Measurements from ENCODE around the gene ZNF175.

The ZNF175 gene

GRCh38 chr19:51599084-51599483 is 28.0 kb downstream of the ZNF175 start:
- no peak for DNase-seq (ENCODE audit: low read depth, low spot score)
- TF ChIP-seq ZNF274 (IDR thresholded peaks at IDR 0.05; ENCODE audit: low read depth, low read length) (no peak), SUZ12 (IDR thresholded peaks at IDR 0.05; ENCODE audit: extremely low read depth, insufficient read depth, insufficient read length) (no peak), YY1 (IDR thresholded peaks at IDR 0.05; ENCODE audit: insufficient read depth, insufficient read length) (no peak)
- no peak overlapping the region for H3K4me3 ChIP-seq (ENCODE audit: insufficient read length, low read depth)
- no peak overlapping the region for H3K9ac ChIP-seq (ENCODE audit: insufficient read length, low read depth)
- H3K27me3 ChIP-seq (ENCODE audit: insufficient read depth, insufficient read length): no peaks in the 10 kb centered on the region
- H3K36me3 ChIP-seq (ENCODE audit: insufficient read depth, insufficient read length, low read length): no peaks in the 10 kb centered on the region
- no peaks in the 10 kb centered on the region for H3K4me1 ChIP-seq (ENCODE audit: insufficient read depth, insufficient read length)
- no peaks in the 10 kb centered on the region for H3K9me3 ChIP-seq (ENCODE audit: insufficient read depth, low read length)

- Histone ChIP-seq H3K27me3 (ENCODE audit: insufficient read depth, insufficient read length) (no peaks in the 10 kb centered on the region), H3K36me3 (ENCODE audit: insufficient read depth, insufficient read length, low read length) (no peaks in the 10 kb centered on the region), H3K4me3 (ENCODE audit: insufficient read length, low read depth) (no peak overlapping the region), H3K9me3 (ENCODE audit: insufficient read depth, low read length) (no peaks in the 10 kb centered on the region), H3K9ac (ENCODE audit: insufficient read length, low read depth) (no peak overlapping the region), H3K4me1 (ENCODE audit: insufficient read depth, insufficient read length) (no peaks in the 10 kb centered on the region)
- DNase-seq (ENCODE audit: low read depth, low spot score): no peak
- TF ChIP-seq SUZ12 (IDR thresholded peaks at IDR 0.05; ENCODE audit: extremely low read depth, insufficient read depth, insufficient read length) (no peak), ZNF274 (IDR thresholded peaks at IDR 0.05; ENCODE audit: low read depth, low read length) (no peak), YY1 (IDR thresholded peaks at IDR 0.05; ENCODE audit: insufficient read depth, insufficient read length) (no peak)
Observed at GRCh38 chr19:51600940-51601580, 30.0 kb downstream of the ZNF175 start.

- Histone ChIP-seq H3K4me3 (ENCODE audit: insufficient read length, low read depth) (no peak overlapping the region), H3K9ac (ENCODE audit: insufficient read length, low read depth) (no peak overlapping the region)
Observed at GRCh38 chr19:51602189-51602854, 31.2 kb downstream of the ZNF175 start.

GRCh38 chr19:51607077-51607476 is 36.0 kb downstream of the ZNF175 start:
- no peak for DNase-seq (ENCODE audit: low read depth, low spot score)
- Histone ChIP-seq H3K27me3 (ENCODE audit: insufficient read depth, insufficient read length) (peaks cover 18% of the 10 kb centered on the region), H3K36me3 (ENCODE audit: insufficient read depth, insufficient read length, low read length) (no peaks in the 10 kb centered on the region), H3K9me3 (ENCODE audit: insufficient read depth, low read length) (no peaks in the 10 kb centered on the region), H3K9ac (ENCODE audit: insufficient read length, low read depth) (no peak overlapping the region), H3K4me1 (ENCODE audit: insufficient read depth, insufficient read length) (no peaks in the 10 kb centered on the region), H3K4me3 (ENCODE audit: insufficient read length, low read depth) (no peak overlapping the region)
- no peak for TF ChIP-seq ZNF274 (IDR thresholded peaks at IDR 0.05; ENCODE audit: low read depth, low read length)
- TF ChIP-seq SUZ12 (IDR thresholded peaks at IDR 0.05; ENCODE audit: extremely low read depth, insufficient read depth, insufficient read length): no peak
- no peak for TF ChIP-seq YY1 (IDR thresholded peaks at IDR 0.05; ENCODE audit: insufficient read depth, insufficient read length)

More at GRCh38 chr19:51602189-51602854, 31.2 kb downstream of the ZNF175 start:
- Histone ChIP-seq H3K9me3 (ENCODE audit: insufficient read depth, low read length) (no peaks in the 10 kb centered on the region), H3K4me1 (ENCODE audit: insufficient read depth, insufficient read length) (no peaks in the 10 kb centered on the region), H3K27me3 (ENCODE audit: insufficient read depth, insufficient read length) (no peaks in the 10 kb centered on the region), H3K36me3 (ENCODE audit: insufficient read depth, insufficient read length, low read length) (no peaks in the 10 kb centered on the region)
- no peak for TF ChIP-seq YY1 (IDR thresholded peaks at IDR 0.05; ENCODE audit: insufficient read depth, insufficient read length)
- TF ChIP-seq SUZ12 (IDR thresholded peaks at IDR 0.05; ENCODE audit: extremely low read depth, insufficient read depth, insufficient read length): no peak
- TF ChIP-seq ZNF274 (IDR thresholded peaks at IDR 0.05; ENCODE audit: low read depth, low read length): no peak
- DNase-seq (ENCODE audit: low read depth, low spot score): no peak

- Histone ChIP-seq H3K9me3 (ENCODE audit: insufficient read depth, low read length) (no peaks in the 10 kb centered on the region), H3K27me3 (ENCODE audit: insufficient read depth, insufficient read length) (peaks cover 26% of the 10 kb centered on the region), H3K9ac (ENCODE audit: insufficient read length, low read depth) (no peak overlapping the region), H3K36me3 (ENCODE audit: insufficient read depth, insufficient read length, low read length) (no peaks in the 10 kb centered on the region), H3K4me3 (ENCODE audit: insufficient read length, low read depth) (no peak overlapping the region), H3K4me1 (ENCODE audit: insufficient read depth, insufficient read length) (no peaks in the 10 kb centered on the region)
- no peak for TF ChIP-seq YY1 (IDR thresholded peaks at IDR 0.05; ENCODE audit: insufficient read depth, insufficient read length)
- no peak for TF ChIP-seq ZNF274 (IDR thresholded peaks at IDR 0.05; ENCODE audit: low read depth, low read length)
- TF ChIP-seq SUZ12 (IDR thresholded peaks at IDR 0.05; ENCODE audit: extremely low read depth, insufficient read depth, insufficient read length): no peak
- DNase-seq (ENCODE audit: low read depth, low spot score): peak; percentile 80
Observed at GRCh38 chr19:51607920-51608562, 37.0 kb downstream of the ZNF175 start.

GRCh38 chr19:51610576-51610975 is 39.5 kb downstream of the ZNF175 start:
- Histone ChIP-seq H3K9me3 (ENCODE audit: insufficient read depth, low read length) (no peaks in the 10 kb centered on the region), H3K4me1 (ENCODE audit: insufficient read depth, insufficient read length) (no peaks in the 10 kb centered on the region), H3K36me3 (ENCODE audit: insufficient read depth, insufficient read length, low read length) (no peaks in the 10 kb centered on the region), H3K27me3 (ENCODE audit: insufficient read depth, insufficient read length) (peaks cover 28% of the 10 kb centered on the region), H3K9ac (ENCODE audit: insufficient read length, low read depth) (no peak overlapping the region), H3K4me3 (ENCODE audit: insufficient read length, low read depth) (no peak overlapping the region)
- TF ChIP-seq YY1 (IDR thresholded peaks at IDR 0.05; ENCODE audit: insufficient read depth, insufficient read length) (no peak), ZNF274 (IDR thresholded peaks at IDR 0.05; ENCODE audit: low read depth, low read length) (no peak), SUZ12 (IDR thresholded peaks at IDR 0.05; ENCODE audit: extremely low read depth, insufficient read depth, insufficient read length) (no peak)
- DNase-seq (ENCODE audit: low read depth, low spot score): no peak

GRCh38 chr19:51614789-51615188 is 43.7 kb downstream of the ZNF175 start:
- DNase-seq (ENCODE audit: low read depth, low spot score): no peak
- Histone ChIP-seq H3K36me3 (ENCODE audit: insufficient read depth, insufficient read length, low read length) (no peaks in the 10 kb centered on the region), H3K4me3 (ENCODE audit: insufficient read length, low read depth) (no peak overlapping the region), H3K4me1 (ENCODE audit: insufficient read depth, insufficient read length) (no peaks in the 10 kb centered on the region), H3K9ac (ENCODE audit: insufficient read length, low read depth) (no peak overlapping the region), H3K9me3 (ENCODE audit: insufficient read depth, low read length) (no peaks in the 10 kb centered on the region), H3K27me3 (ENCODE audit: insufficient read depth, insufficient read length) (peaks cover 28% of the 10 kb centered on the region)
- no peak for TF ChIP-seq ZNF274 (IDR thresholded peaks at IDR 0.05; ENCODE audit: low read depth, low read length)
- no peak for TF ChIP-seq YY1 (IDR thresholded peaks at IDR 0.05; ENCODE audit: insufficient read depth, insufficient read length)
- TF ChIP-seq SUZ12 (IDR thresholded peaks at IDR 0.05; ENCODE audit: extremely low read depth, insufficient read depth, insufficient read length): no peak

Measured in NT2/D1 (cell line).